ENCODE results near the gene WFIKKN2.
A peak's percentile ranks its signal among the peaks of the same experiment; 100 is the strongest.

Gene WFIKKN2

GRCh38 chr17:50836826-50837225 lies 1.4 kb downstream of the WFIKKN2 start:
- DNase-seq = no peak

- DNase-seq = no peak
Observed at GRCh38 chr17:50837286-50837979, 2.0 kb downstream of the WFIKKN2 start.

- no peak for DNase-seq
Observed at GRCh38 chr17:50837980-50838954, 2.9 kb downstream of the WFIKKN2 start.

GRCh38 chr17:50839591-50840310 lies 4.4 kb downstream of the WFIKKN2 start:
- no peak for DNase-seq

DNA sequence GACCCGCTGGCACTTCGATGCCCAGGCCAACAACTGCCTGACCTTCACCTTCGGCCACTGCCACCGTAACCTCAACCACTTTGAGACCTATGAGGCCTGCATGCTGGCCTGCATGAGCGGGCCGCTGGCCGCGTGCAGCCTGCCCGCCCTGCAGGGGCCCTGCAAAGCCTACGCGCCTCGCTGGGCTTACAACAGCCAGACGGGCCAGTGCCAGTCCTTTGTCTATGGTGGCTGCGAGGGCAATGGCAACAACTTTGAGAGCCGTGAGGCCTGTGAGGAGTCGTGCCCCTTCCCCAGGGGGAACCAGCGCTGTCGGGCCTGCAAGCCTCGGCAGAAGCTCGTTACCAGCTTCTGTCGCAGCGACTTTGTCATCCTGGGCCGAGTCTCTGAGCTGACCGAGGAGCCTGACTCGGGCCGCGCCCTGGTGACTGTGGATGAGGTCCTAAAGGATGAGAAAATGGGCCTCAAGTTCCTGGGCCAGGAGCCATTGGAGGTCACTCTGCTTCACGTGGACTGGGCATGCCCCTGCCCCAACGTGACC lies 5.0 kb downstream of the WFIKKN2 start:
- DNase-seq = no peak

- no peak for DNase-seq
Observed at GRCh38 chr17:50841277-50841948, 6.0 kb downstream of the WFIKKN2 start.

GRCh38 chr17:50841949-50842354 lies 6.6 kb downstream of the WFIKKN2 start:
- DNase-seq = peak; percentile 56

DNA sequence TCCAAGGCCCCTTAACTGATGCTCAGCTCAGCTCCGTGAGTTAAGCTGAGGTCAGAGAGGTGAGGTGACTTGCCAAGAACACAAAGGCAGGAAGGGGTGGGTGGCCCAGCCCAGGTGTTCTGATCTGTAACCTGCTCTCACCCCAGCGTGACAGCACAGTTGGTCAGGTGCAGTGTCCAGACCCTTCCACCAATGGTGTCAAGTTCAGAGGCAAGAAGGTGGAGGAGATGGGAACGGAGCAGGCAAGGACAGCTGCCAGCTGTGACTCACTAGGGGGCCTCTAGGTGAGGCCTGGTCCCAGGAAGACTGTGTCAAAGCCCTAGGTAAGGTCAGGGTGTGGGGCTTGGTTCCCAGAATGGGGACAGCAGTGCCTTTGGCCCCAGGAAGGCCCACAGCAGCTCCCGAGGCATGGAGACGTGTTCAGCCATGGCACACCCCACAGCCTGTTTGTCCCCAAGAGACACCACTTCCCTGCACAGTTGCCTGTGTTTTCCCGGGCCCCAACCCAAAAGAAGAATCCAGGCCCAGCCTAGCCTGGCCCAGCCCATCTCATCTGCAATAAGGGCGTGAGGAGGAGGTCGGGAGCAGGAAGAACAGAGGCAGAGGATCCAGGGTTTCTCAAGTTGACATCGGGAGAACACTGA lies 7.2 kb downstream of the WFIKKN2 start:
- DNase-seq = no peak

GRCh38 chr17:50843150-50843905 lies 7.9 kb downstream of the WFIKKN2 start:
- no peak for DNase-seq

- no peak for DNase-seq
Observed at GRCh38 chr17:50844117-50844700, 8.8 kb downstream of the WFIKKN2 start.

- DNase-seq = no peak
Observed at GRCh38 chr17:50845240-50846147, 10.1 kb downstream of the WFIKKN2 start.

- no peak for DNase-seq
Observed at GRCh38 chr17:50847566-50847965, 12.2 kb downstream of the WFIKKN2 start.

GRCh38 chr17:50848039-50848438 lies 12.7 kb downstream of the WFIKKN2 start:
- DNase-seq = no peak

GRCh38 chr17:50848711-50849110 lies 13.3 kb downstream of the WFIKKN2 start:
- DNase-seq = no peak

DNA sequence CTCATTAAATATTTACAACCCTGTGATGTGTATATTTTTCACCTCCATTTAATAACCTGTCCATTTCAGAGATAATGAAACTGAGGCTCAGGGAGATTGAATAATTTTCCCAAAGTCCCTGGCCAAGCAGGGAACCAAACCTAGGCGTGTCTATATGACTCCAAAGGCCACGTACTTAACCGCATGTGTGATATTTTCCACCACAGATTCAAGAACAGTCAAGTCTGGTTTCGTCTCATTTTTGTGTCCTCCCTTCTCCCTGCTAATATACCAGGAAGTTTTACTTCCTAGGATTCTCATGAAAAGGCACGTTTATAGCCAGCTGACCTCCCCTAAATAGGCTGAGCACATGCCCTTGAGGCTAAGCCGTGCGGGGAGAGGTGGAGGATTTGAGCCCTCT lies 15.3 kb downstream of the WFIKKN2 start:
- no peak for DNase-seq

DNA sequence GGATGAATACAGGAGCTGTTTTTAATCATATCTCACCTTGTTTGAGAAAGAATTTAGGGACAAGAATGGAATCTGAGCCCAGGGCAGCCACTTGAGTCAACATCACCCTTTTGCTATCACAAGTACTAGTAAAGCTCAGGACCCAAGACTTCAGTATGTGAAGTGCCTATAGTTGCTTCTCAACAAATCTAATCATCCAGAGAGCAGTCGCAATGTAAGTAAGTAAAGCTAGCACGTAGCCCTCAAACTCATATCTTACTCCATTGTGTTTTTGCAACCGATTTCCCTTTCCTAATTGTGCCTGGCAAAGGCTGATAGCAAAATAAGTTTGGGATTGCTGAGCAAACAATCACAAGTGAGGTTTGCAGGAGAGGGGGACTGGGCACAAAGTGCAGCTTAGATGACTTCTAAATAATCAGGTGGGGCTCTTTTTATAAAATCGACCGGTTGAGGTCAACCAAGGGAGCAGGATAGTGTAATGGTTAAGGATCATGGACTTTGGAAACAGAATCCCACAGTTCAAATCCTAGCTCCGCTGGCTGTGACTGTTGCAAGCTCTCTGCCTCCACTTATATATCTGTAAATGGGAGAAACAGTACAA lies 17.7 kb downstream of the WFIKKN2 start:
- DNase-seq = no peak

- no peak for DNase-seq
Observed at GRCh38 chr17:50853781-50854180, 18.4 kb downstream of the WFIKKN2 start.

GRCh38 chr17:50855708-50856330 lies 20.4 kb downstream of the WFIKKN2 start:
- DNase-seq = no peak

- no peak for DNase-seq
Observed at GRCh38 chr17:50856431-50856830, 21.0 kb downstream of the WFIKKN2 start.

Data from NCI-H526 treated with DMSO at 0.1 percent for 48 hours (cell line).